ENCODE data around the gene PIGR. TPM values are rescaled to one million over a fixed set of nuclear protein-coding genes. Genes with fewer than 3 reads are reported as not detected.

PIGR gene
- total RNA-seq, 1 experiment from 2014 or later, result not detected

DNA sequence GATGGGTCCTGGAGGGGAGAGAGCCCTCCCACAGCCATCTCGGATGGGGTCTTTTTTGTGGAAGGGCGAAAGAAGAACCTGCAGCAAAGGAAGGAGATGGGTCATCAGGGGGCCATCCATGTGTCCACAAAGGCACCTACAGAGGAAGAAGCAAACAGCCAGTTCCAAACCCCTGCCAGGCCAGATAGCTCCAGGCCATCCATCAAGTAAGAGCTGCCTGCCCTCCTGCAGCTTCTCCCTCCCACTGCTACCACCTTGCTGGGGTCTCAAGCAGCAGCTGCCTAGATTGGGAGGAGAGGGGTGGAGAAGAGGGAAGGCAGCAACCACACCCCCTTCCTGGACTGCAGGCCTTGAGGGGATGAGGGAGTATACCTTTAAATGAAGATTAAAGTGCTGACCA is 19.5 kb upstream of the PIGR start:
- Histone ChIP-seq H3K9ac (ENCODE audit: low read length) (no peak overlapping the region), H3K79me2 (ENCODE audit: low read length) (no peaks in the 10 kb centered on the region), H3K27me3 (ENCODE audit: low read length) (no peaks in the 10 kb centered on the region; the same call in 1 of the 2 replicates), H3K27ac (ENCODE audit: low read length) (no peak overlapping the region), H3K9me3 (ENCODE audit: low read length) (no peaks in the 10 kb centered on the region), H2AFZ (ENCODE audit: low read length) (no peak overlapping the region), H3K4me3 (ENCODE audit: low read length) (no peak overlapping the region), H3K36me3 (ENCODE audit: insufficient read depth, low read length) (no peaks in the 10 kb centered on the region), H4K20me1 (ENCODE audit: insufficient read depth, low read depth, low read length) (no peaks in the 10 kb centered on the region), H3K9me2 (replicated peaks; ENCODE audit: insufficient read depth, low read length) (no peaks in the 10 kb centered on the region), H3K4me1 (ENCODE audit: low read length) (no peaks in the 10 kb centered on the region), H3K4me2 (ENCODE audit: low read depth, low read length, poor library complexity, severe bottlenecking) (no peak overlapping the region)
- DNase-seq, result no peak

DNA sequence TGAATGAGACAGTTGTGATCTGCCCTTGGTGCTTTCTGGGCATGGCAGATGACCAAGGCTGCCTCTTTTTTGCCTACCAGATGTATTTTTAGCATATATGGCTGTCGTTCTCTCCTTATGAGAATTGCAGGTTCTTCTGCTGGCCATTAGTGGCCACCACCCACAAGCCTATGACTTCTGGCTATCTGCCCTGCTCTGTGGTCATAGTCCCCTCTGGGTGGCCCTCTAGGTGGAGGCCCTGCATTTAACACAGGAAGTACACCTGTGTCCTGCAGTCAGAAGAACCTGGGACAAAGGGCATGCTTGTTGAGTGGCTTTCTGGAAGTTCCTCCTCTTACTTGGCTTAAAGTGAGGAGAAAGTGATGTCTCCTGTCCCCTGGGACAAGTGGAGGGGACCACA is 17.5 kb upstream of the PIGR start:
- Histone ChIP-seq H3K27me3 (ENCODE audit: low read length) (no peaks in the 10 kb centered on the region; the same call in 1 of the 2 replicates), H2AFZ (ENCODE audit: low read length) (no peak overlapping the region), H3K4me1 (ENCODE audit: low read length) (no peaks in the 10 kb centered on the region), H3K79me2 (ENCODE audit: low read length) (no peaks in the 10 kb centered on the region), H4K20me1 (ENCODE audit: insufficient read depth, low read depth, low read length) (no peaks in the 10 kb centered on the region), H3K36me3 (ENCODE audit: insufficient read depth, low read length) (no peaks in the 10 kb centered on the region), H3K27ac (ENCODE audit: low read length) (no peak overlapping the region), H3K9me2 (replicated peaks; ENCODE audit: insufficient read depth, low read length) (no peaks in the 10 kb centered on the region), H3K4me3 (ENCODE audit: low read length) (no peak overlapping the region), H3K4me2 (ENCODE audit: low read depth, low read length, poor library complexity, severe bottlenecking) (no peak overlapping the region), H3K9me3 (ENCODE audit: low read length) (no peaks in the 10 kb centered on the region), H3K9ac (ENCODE audit: low read length) (no peak overlapping the region)
- DNase-seq, result no peak

GRCh38 chr1:206963119-206963712 is 16.9 kb upstream of the PIGR start:
- no peak overlapping the region for H3K9ac ChIP-seq (ENCODE audit: low read length)
- no peak for DNase-seq
- H3K4me1 ChIP-seq (ENCODE audit: low read length), result no peaks in the 10 kb centered on the region
- H2AFZ ChIP-seq (ENCODE audit: low read length), result no peak overlapping the region
- no peak overlapping the region for H3K4me3 ChIP-seq (ENCODE audit: low read length)
- no peaks in the 10 kb centered on the region; the same call in 1 of the 2 replicates for H3K27me3 ChIP-seq (ENCODE audit: low read length)
- H4K20me1 ChIP-seq (ENCODE audit: insufficient read depth, low read depth, low read length), result no peaks in the 10 kb centered on the region
- no peaks in the 10 kb centered on the region for H3K79me2 ChIP-seq (ENCODE audit: low read length)
- H3K9me3 ChIP-seq (ENCODE audit: low read length), result no peaks in the 10 kb centered on the region
- H3K4me2 ChIP-seq (ENCODE audit: low read depth, low read length, poor library complexity, severe bottlenecking), result no peak overlapping the region
- H3K36me3 ChIP-seq (ENCODE audit: insufficient read depth, low read length), result no peaks in the 10 kb centered on the region
- no peaks in the 10 kb centered on the region for H3K9me2 ChIP-seq (replicated peaks; ENCODE audit: insufficient read depth, low read length)
- H3K27ac ChIP-seq (ENCODE audit: low read length), result no peak overlapping the region

DNA sequence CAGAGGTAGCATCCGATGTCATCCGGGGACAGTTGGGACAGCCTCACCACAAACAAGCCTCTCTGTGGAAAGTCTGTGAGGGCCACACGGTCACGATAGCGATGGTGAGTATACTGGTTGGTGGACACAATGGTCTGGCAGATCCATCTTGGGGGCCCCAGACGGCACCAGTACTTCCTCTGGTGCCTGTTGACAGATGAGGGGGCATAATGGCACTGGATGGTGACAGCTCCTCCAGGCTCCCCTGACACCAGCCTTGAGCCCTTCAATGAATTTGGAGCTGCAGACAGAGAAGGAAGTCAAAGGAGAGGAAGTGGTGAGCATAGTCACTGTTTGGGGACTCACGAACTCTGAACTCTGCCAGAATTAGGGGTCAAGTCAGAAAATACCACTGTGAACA is 16.0 kb upstream of the PIGR start:
- no peaks in the 10 kb centered on the region; the same call in 1 of the 2 replicates for H3K27me3 ChIP-seq (ENCODE audit: low read length)
- no peaks in the 10 kb centered on the region for H4K20me1 ChIP-seq (ENCODE audit: insufficient read depth, low read depth, low read length)

DNA sequence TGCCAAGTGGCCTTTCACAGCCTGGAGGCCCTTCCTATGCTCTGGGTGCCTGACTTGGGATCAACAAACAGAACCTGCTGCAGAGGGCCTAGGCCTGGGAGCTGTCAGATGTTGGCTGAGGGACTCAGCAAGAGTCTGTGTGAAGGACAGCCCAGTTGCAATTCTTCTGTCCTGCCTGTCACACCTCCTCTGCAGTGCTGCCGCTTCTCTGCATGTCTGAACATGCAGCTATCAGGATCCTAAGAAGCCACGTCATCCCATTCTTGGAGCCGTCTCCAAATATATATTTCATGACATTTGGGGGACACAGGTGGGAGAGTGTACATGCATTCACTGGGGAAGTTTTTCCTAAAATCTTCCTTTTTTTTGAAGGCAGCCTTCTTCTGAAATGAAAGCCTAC is 15.4 kb upstream of the PIGR start:
- no peak overlapping the region for H3K9ac ChIP-seq (ENCODE audit: low read length)

More for the DNA sequence above, 16.0 kb upstream of the PIGR start:
- Histone ChIP-seq H3K9ac (ENCODE audit: low read length) (no peak overlapping the region), H3K36me3 (ENCODE audit: insufficient read depth, low read length) (no peaks in the 10 kb centered on the region), H2AFZ (ENCODE audit: low read length) (no peak overlapping the region), H3K4me1 (ENCODE audit: low read length) (no peaks in the 10 kb centered on the region), H3K27ac (ENCODE audit: low read length) (no peak overlapping the region), H3K9me3 (ENCODE audit: low read length) (no peaks in the 10 kb centered on the region), H3K4me3 (ENCODE audit: low read length) (no peak overlapping the region), H3K9me2 (replicated peaks; ENCODE audit: insufficient read depth, low read length) (no peaks in the 10 kb centered on the region), H3K4me2 (ENCODE audit: low read depth, low read length, poor library complexity, severe bottlenecking) (no peak overlapping the region), H3K79me2 (ENCODE audit: low read length) (no peaks in the 10 kb centered on the region)
- no peak for DNase-seq

DNA sequence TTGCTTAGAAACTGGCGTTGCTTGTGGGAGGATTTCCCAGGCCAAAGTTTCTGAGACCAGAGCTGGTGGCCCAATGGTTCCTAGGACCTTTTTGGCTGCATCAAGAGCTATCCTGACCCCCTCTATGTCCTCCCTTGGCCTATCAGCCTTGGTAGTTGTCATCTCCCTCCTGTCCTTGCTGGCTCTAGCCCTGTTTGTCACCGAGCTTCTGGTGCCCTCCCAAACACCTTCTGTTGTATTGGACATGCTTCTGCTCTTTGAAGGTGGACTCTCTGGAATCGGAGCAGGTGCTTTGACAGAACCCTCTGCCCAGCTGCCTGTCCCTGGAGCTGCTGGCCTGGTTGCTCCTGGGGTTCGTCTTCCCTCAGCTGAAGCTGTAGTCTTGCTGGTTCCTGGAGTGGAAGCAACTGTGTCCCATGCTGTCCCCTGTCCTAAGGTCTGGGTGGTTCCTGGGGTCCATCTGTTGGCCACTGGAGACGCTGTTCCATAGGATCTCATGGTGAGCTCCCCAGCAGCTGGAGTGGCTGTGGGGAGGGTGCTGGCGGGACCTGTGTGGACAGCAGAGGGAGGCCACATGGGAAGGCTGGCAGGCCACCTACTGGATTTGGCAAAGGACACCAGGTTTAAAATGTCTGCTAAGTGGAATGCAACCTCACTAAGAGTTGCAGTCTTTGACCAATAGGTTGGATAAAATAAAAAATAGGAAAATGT is 14.6 kb upstream of the PIGR start:
- no peaks in the 10 kb centered on the region for H3K36me3 ChIP-seq (ENCODE audit: insufficient read depth, low read length)
- H3K27ac ChIP-seq (ENCODE audit: low read length), result no peak overlapping the region
- no peak overlapping the region for H3K4me3 ChIP-seq (ENCODE audit: low read length)
- no peaks in the 10 kb centered on the region for H4K20me1 ChIP-seq (ENCODE audit: insufficient read depth, low read depth, low read length)
- no peaks in the 10 kb centered on the region for H3K9me2 ChIP-seq (replicated peaks; ENCODE audit: insufficient read depth, low read length)
- no peak overlapping the region for H3K4me2 ChIP-seq (ENCODE audit: low read depth, low read length, poor library complexity, severe bottlenecking)
- no peaks in the 10 kb centered on the region; the same call in 1 of the 2 replicates for H3K27me3 ChIP-seq (ENCODE audit: low read length)
- no peak overlapping the region for H2AFZ ChIP-seq (ENCODE audit: low read length)
- H3K79me2 ChIP-seq (ENCODE audit: low read length), result no peaks in the 10 kb centered on the region
- no peak overlapping the region for H3K9ac ChIP-seq (ENCODE audit: low read length)
- no peaks in the 10 kb centered on the region for H3K4me1 ChIP-seq (ENCODE audit: low read length)
- DNase-seq, result no peak
- H3K9me3 ChIP-seq (ENCODE audit: low read length), result no peaks in the 10 kb centered on the region

More for the DNA sequence above, 15.4 kb upstream of the PIGR start:
- no peaks in the 10 kb centered on the region for H3K79me2 ChIP-seq (ENCODE audit: low read length)
- H4K20me1 ChIP-seq (ENCODE audit: insufficient read depth, low read depth, low read length), result no peaks in the 10 kb centered on the region
- H2AFZ ChIP-seq (ENCODE audit: low read length), result no peak overlapping the region
- H3K4me1 ChIP-seq (ENCODE audit: low read length), result no peaks in the 10 kb centered on the region
- no peaks in the 10 kb centered on the region for H3K9me3 ChIP-seq (ENCODE audit: low read length)
- H3K27me3 ChIP-seq (ENCODE audit: low read length), result no peaks in the 10 kb centered on the region; the same call in 1 of the 2 replicates
- H3K4me2 ChIP-seq (ENCODE audit: low read depth, low read length, poor library complexity, severe bottlenecking), result no peak overlapping the region
- no peaks in the 10 kb centered on the region for H3K36me3 ChIP-seq (ENCODE audit: insufficient read depth, low read length)
- DNase-seq, result no peak
- H3K27ac ChIP-seq (ENCODE audit: low read length), result no peak overlapping the region
- no peaks in the 10 kb centered on the region for H3K9me2 ChIP-seq (replicated peaks; ENCODE audit: insufficient read depth, low read length)
- no peak overlapping the region for H3K4me3 ChIP-seq (ENCODE audit: low read length)

- no peaks in the 10 kb centered on the region for H3K36me3 ChIP-seq (ENCODE audit: insufficient read depth, low read length)
- H3K9me3 ChIP-seq (ENCODE audit: low read length), result no peaks in the 10 kb centered on the region
- H3K27me3 ChIP-seq (ENCODE audit: low read length), result no peaks in the 10 kb centered on the region
- no peak overlapping the region for H2AFZ ChIP-seq (ENCODE audit: low read length)
- no peaks in the 10 kb centered on the region for H3K9me2 ChIP-seq (replicated peaks; ENCODE audit: insufficient read depth, low read length)
- no peaks in the 10 kb centered on the region for H3K79me2 ChIP-seq (ENCODE audit: low read length)
- no peak overlapping the region for H3K4me3 ChIP-seq (ENCODE audit: low read length)
- no peak for DNase-seq
- no peaks in the 10 kb centered on the region for H3K4me1 ChIP-seq (ENCODE audit: low read length)
- H3K9ac ChIP-seq (ENCODE audit: low read length), result no peak overlapping the region
- H3K27ac ChIP-seq (ENCODE audit: low read length), result no peak overlapping the region
- H3K4me2 ChIP-seq (ENCODE audit: low read depth, low read length, poor library complexity, severe bottlenecking), result no peak overlapping the region
- H4K20me1 ChIP-seq (ENCODE audit: insufficient read depth, low read depth, low read length), result no peaks in the 10 kb centered on the region
Measured at GRCh38 chr1:206958144-206958543, 11.9 kb upstream of the PIGR start.

- no peaks in the 10 kb centered on the region for H3K79me2 ChIP-seq (ENCODE audit: low read length)
- no peaks in the 10 kb centered on the region for H3K9me2 ChIP-seq (replicated peaks; ENCODE audit: insufficient read depth, low read length)
- H3K27me3 ChIP-seq (ENCODE audit: low read length), result no peaks in the 10 kb centered on the region
- H4K20me1 ChIP-seq (ENCODE audit: insufficient read depth, low read depth, low read length), result no peaks in the 10 kb centered on the region
- no peak overlapping the region for H2AFZ ChIP-seq (ENCODE audit: low read length)
- no peak overlapping the region for H3K4me3 ChIP-seq (ENCODE audit: low read length)
- no peak overlapping the region for H3K27ac ChIP-seq (ENCODE audit: low read length)
- H3K4me2 ChIP-seq (ENCODE audit: low read depth, low read length, poor library complexity, severe bottlenecking), result no peak overlapping the region
- no peak for DNase-seq
- no peaks in the 10 kb centered on the region for H3K4me1 ChIP-seq (ENCODE audit: low read length)
- no peaks in the 10 kb centered on the region for H3K9me3 ChIP-seq (ENCODE audit: low read length)
- H3K36me3 ChIP-seq (ENCODE audit: insufficient read depth, low read length), result no peaks in the 10 kb centered on the region
- no peak overlapping the region for H3K9ac ChIP-seq (ENCODE audit: low read length)
Measured at GRCh38 chr1:206957639-206958038, 11.4 kb upstream of the PIGR start.

Measured in Karpas-422 (cell line).